Cardiac septum (tissue), 1 donor: Measurements from ENCODE around the gene RIPPLY3. TPM values are rescaled to one million over a fixed set of nuclear protein-coding genes. Genes with fewer than 3 reads are reported as not detected.
"Not testable (repeated sequence)": the region's sequence is repeated elsewhere in the genome, so short reads cannot be mapped to it uniquely, and the experiment has no call there.

ENCODE experiments used
- DNase-seq: peaks from one replicate; pipeline ENCODE4 v3.0.0-alpha.2; 2020; ENCODE audit warnings: low spot score
- intact Hi-C: fragments of 100-400 bp; cut with DNase I; formaldehyde crosslinking; loops from one replicate; pipeline ENCODE4 v1.14.0; 2022
- total RNA-seq: library from RNA; stranded (reverse); fragmentation: NEBNext Ultra II Directional; extraction: Animal tissue kit (Norgen Biotek cat#: 25700); gene quantifications from one replicate; pipeline ENCODE4 v1.2.1, GENCODE V29; 2021
- donor health status: DM: no; HTN: no; CAD: no.

Gene RIPPLY3
- total RNA-seq, 1 donor from 2014 or later, result not detected

GRCh38 chr21:37002851-37003250, 3.7 kb upstream of the RIPPLY3 start:
- DNase-seq, intact Hi-C loops: not testable (repeated sequence)

- intact Hi-C loops, DNase-seq: not testable (repeated sequence)
Measured at GRCh38 chr21:37003917-37004316, 2.6 kb upstream of the RIPPLY3 start.

- no peak for DNase-seq
- intact Hi-C loops, result no loop called here
Measured at GRCh38 chr21:37005548-37006485, 685 bp upstream of the RIPPLY3 start.

- intact Hi-C loops, result no loop called here
- DNase-seq, result no peak
Measured at GRCh38 chr21:37008724-37009123, 2.2 kb downstream of the RIPPLY3 start.

- intact Hi-C loops, result loop anchor here (5.0 kb wide), 1 partner anchor 33 kb away; no protein-coding TSS in a partner anchor
- DNase-seq, result peak; percentile 87
Measured at GRCh38 chr21:37009740-37010341, 3.3 kb downstream of the RIPPLY3 start.

- intact Hi-C loops, result no loop called here
- peak; percentile 66 for DNase-seq
Measured at GRCh38 chr21:37017951-37018679, 11.6 kb downstream of the RIPPLY3 start.

GRCh38 chr21:37026499-37026898, 20.0 kb downstream of the RIPPLY3 start:
- intact Hi-C loops, result no loop called here
- DNase-seq, result no peak

- DNase-seq, result peak; percentile 36
- intact Hi-C loops, result no loop called here
Measured at GRCh38 chr21:37028570-37028969, 22.1 kb downstream of the RIPPLY3 start.

GRCh38 chr21:37030864-37031263, 24.4 kb downstream of the RIPPLY3 start:
- no peak for DNase-seq
- intact Hi-C loops, result no loop called here

- intact Hi-C loops, result no loop called here
- DNase-seq, result no peak
Measured at GRCh38 chr21:37032293-37032692, 25.8 kb downstream of the RIPPLY3 start.

GRCh38 chr21:37032877-37033471, 26.5 kb downstream of the RIPPLY3 start:
- DNase-seq, result no peak
- intact Hi-C loops, result no loop called here

- DNase-seq, intact Hi-C loops: not testable (repeated sequence)
Measured at GRCh38 chr21:37034394-37034793, 27.9 kb downstream of the RIPPLY3 start.

GRCh38 chr21:37036177-37036576, 29.7 kb downstream of the RIPPLY3 start:
- intact Hi-C loops, result no loop called here
- DNase-seq, result no peak

- intact Hi-C loops, result no loop called here
- no peak for DNase-seq
Measured at GRCh38 chr21:37039411-37040075, 33.0 kb downstream of the RIPPLY3 start.

GRCh38 chr21:37040212-37040611, 33.7 kb downstream of the RIPPLY3 start:
- DNase-seq, result no peak
- intact Hi-C loops, result no loop called here

GRCh38 chr21:37041706-37042271, 35.3 kb downstream of the RIPPLY3 start:
- DNase-seq, result no peak
- intact Hi-C loops, result no loop called here

GRCh38 chr21:37043818-37044217, 37.3 kb downstream of the RIPPLY3 start:
- intact Hi-C loops, result no loop called here
- DNase-seq, result no peak

GRCh38 chr21:37044643-37045042, 38.1 kb downstream of the RIPPLY3 start:
- no peak for DNase-seq
- intact Hi-C loops, result no loop called here

- intact Hi-C loops, result no loop called here
- no peak for DNase-seq
Measured at GRCh38 chr21:37045149-37045548, 38.6 kb downstream of the RIPPLY3 start.
